ENCODE data around the gene GLG1.
"Not testable (repeated sequence)": the region's sequence is repeated elsewhere in the genome, so short reads cannot be mapped to it uniquely, and the experiment has no call there.

The GLG1 gene

DNA sequence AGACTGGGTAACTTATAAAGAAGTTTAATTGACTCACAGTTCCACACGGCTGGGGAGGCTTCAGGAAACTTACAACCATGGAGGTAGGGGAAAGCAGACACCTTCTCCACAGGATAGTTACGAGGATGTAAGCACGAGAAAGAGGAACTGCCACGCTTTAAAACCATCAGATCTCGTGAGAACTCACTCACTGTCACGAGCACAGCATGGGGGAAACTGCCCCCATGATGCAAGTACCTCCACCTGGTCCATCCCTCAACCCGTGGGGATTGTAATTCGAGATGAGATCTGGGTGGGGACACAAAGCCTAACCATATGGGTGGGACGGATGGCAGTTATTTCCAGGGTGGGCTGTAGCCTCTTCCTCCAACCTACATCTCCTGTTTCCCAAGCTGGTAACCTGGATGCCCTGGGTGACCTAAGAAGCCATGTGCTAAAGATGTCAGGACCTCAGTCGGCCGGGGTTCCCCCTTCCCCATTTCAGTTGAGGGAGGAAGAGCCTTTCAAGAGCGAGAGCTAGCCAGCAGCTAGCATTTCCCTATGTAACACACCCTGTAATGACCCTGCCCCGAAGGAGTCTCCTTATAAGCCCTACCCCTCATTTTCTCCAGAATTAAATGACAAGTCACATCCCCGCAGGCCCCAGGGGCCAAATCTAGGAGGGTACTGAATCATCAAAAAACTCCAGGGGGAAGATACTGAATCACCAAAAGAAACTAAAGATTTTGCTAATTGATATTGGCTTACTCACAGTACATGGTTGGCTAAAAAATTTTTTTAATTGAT lies 202.6 kb downstream of the GLG1 start:
- DNase-seq: not testable (repeated sequence)

DNA sequence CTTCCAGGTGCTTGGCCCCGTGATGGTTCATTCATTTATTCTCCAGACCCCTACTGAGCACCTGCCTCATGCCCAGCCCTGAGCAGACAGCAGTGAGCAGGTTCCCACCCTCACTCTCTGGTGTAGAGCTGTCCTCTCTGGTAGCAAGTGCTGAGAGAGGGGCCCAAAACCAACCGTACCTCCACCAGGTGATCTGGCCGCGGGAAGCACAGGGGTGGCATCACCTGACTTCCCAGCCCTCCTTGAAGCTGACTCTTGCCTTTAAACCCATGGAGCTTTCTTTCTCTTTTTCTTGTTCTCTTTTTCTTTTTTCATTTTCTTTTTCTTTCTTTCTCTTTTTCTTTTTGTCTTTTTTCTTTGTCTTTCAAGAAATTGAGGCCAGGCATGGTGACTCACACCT lies 206.7 kb downstream of the GLG1 start:
- DNase-seq: not testable (repeated sequence)

DNA sequence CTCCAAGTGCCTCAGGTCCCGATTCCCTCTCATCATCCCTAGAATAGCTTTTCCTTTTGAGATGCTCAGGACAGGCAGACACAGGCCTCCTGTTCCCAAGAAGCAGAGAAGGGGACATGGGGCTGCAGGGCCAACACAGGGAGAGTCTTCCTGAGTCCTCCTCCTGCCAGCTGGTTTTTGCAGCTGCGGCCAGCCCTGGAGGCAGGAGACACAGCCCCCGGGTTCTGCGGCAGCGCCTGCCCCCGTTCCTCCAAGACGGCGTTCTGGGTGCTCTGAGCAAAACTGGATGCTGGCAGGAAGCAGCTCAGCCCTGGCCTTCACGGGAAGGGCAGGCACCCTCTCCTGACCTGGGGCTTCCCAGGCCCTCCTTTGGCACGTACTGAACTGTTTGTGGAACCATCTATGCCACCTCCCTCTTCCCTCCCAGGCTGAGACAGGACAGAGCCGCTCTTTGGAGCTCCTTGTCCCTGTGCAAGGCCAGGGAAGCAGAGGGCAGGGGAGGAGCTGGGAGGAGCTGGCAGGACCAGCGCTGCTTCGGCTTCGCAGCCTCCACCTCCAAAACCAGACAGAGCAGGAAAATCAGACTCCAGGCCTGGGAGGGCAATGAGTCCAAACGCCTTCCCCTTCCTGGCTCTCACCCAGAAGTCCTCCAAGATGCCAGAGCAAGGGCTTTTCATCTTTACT lies 208.6 kb downstream of the GLG1 start:
- not testable (repeated sequence) for DNase-seq

Data from hematopoietic multipotent progenitor cell treated with erythropoietin and hydrocortisone succinate and interleukin-3 and kit ligand, for 8 days (in vitro differentiated cells).